ENCODE results near the gene MLC1.

MLC1 gene

GRCh38 chr22:50081426-50082196 lies 3.6 kb downstream of the MLC1 start:
- H3K36me3 ChIP-seq: peaks cover 27% of the 10 kb centered on the region
- H3K27me3 ChIP-seq: no peaks in the 10 kb centered on the region
- H3K27ac ChIP-seq: no peak overlapping the region
- H3K9me3 ChIP-seq: peaks cover 1% of the 10 kb centered on the region
- H3K4me3 ChIP-seq (ENCODE audit: low read depth in 1 of 2, low read length in 1 of 2): no peak overlapping the region
- TF ChIP-seq CTCF (IDR thresholded peaks at IDR 0.05): no peak
- H3K4me1 ChIP-seq (ENCODE audit: control insufficient read depth in 1 of 2, insufficient read depth in 1 of 2, low read depth in 1 of 2, low read length in 1 of 2): peaks cover 0 to 21% of the 10 kb centered on the region in 2 experiments

GRCh38 chr22:50080077-50080465 lies 5.2 kb downstream of the MLC1 start:
- Histone ChIP-seq H3K4me3 (ENCODE audit: low read depth in 1 of 2, low read length in 1 of 2) (no peak overlapping the region), H3K36me3 (peaks cover 29% of the 10 kb centered on the region), H3K27me3 (no peaks in the 10 kb centered on the region), H3K4me1 (ENCODE audit: control insufficient read depth in 1 of 2, insufficient read depth in 1 of 2, low read depth in 1 of 2, low read length in 1 of 2) (peaks cover 0 to 19% of the 10 kb centered on the region in 2 experiments), H3K27ac (no peak overlapping the region), H3K9me3 (no peaks in the 10 kb centered on the region)
- TF ChIP-seq CTCF (IDR thresholded peaks at IDR 0.05): no peak

- Histone ChIP-seq H3K27me3 (no peaks in the 10 kb centered on the region), H3K4me1 (ENCODE audit: control insufficient read depth in 1 of 2, insufficient read depth in 1 of 2, low read depth in 1 of 2, low read length in 1 of 2) (peaks cover 0 to 6% of the 10 kb centered on the region in 2 experiments), H3K27ac (no peak overlapping the region), H3K36me3 (peaks cover 29% of the 10 kb centered on the region), H3K9me3 (no peaks in the 10 kb centered on the region), H3K4me3 (ENCODE audit: low read depth in 1 of 2, low read length in 1 of 2) (no peak overlapping the region)
- TF ChIP-seq CTCF (IDR thresholded peaks at IDR 0.05): no peak
Measured at GRCh38 chr22:50078761-50079160, 6.5 kb downstream of the MLC1 start.

GRCh38 chr22:50078246-50078645 lies 7.0 kb downstream of the MLC1 start:
- Histone ChIP-seq H3K27me3 (no peaks in the 10 kb centered on the region), H3K36me3 (peaks cover 30% of the 10 kb centered on the region), H3K4me1 (ENCODE audit: control insufficient read depth in 1 of 2, insufficient read depth in 1 of 2, low read depth in 1 of 2, low read length in 1 of 2) (peaks cover 0 to under 1% of the 10 kb centered on the region in 2 experiments), H3K27ac (no peak overlapping the region), H3K9me3 (no peaks in the 10 kb centered on the region), H3K4me3 (ENCODE audit: low read depth in 1 of 2, low read length in 1 of 2) (no peak overlapping the region)
- no peak for TF ChIP-seq CTCF (IDR thresholded peaks at IDR 0.05)

GRCh38 chr22:50076646-50077535 lies 8.3 kb downstream of the MLC1 start:
- Histone ChIP-seq H3K36me3 (peaks cover 44% of the 10 kb centered on the region), H3K4me1 (ENCODE audit: control insufficient read depth in 1 of 2, insufficient read depth in 1 of 2, low read depth in 1 of 2, low read length in 1 of 2) (no peaks in the 10 kb centered on the region), H3K9me3 (no peaks in the 10 kb centered on the region), H3K27ac (no peak overlapping the region), H3K4me3 (ENCODE audit: low read depth in 1 of 2, low read length in 1 of 2) (no peak overlapping the region), H3K27me3 (no peaks in the 10 kb centered on the region)
- no peak for TF ChIP-seq CTCF (IDR thresholded peaks at IDR 0.05)

All from neutrophil (primary cell).